HK-2 (cell line): ENCODE data around the gene TAAR5.
"Not testable (repeated sequence)": the region's sequence is repeated elsewhere in the genome, so short reads cannot be mapped to it uniquely, and the experiment has no call there.

Experiments
- DNase-seq: peaks from one replicate; pipeline ENCODE4 v3.0.0-alpha.2; 2018; ENCODE audit not compliant: unreplicated experiment

Gene TAAR5

DNA sequence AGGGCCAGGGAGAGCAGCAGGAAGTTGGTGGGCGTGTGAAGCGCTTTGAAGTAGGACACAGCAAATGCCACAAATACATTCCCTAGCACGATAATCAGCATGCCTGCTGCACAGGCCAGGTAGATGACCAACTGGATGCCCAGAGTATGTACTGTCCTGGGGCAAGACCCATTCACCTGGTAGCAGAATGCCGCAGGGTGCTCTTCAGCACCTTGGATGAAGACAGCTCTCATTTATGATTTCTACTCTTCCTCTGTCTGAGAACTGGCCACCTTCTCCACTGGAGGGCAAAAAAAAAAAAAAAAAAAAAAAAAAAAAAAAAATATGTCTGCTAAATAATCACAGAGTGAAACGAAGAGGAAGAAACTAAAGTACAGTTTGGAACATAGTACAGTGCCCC is at the start of gene TAAR5:
TAAR5 (minus strand) TSS at position 288 of the 400 bp plus-strand sequence; CDS start at position 233, 55 bp downstream.
- DNase-seq = no peak

- DNase-seq = not testable (repeated sequence)
Measured at GRCh38 chr6:132637135-132637534, 47.6 kb upstream of the TAAR5 start.

GRCh38 chr6:132635906-132636305 is 46.4 kb upstream of the TAAR5 start:
- DNase-seq = not testable (repeated sequence)

DNA sequence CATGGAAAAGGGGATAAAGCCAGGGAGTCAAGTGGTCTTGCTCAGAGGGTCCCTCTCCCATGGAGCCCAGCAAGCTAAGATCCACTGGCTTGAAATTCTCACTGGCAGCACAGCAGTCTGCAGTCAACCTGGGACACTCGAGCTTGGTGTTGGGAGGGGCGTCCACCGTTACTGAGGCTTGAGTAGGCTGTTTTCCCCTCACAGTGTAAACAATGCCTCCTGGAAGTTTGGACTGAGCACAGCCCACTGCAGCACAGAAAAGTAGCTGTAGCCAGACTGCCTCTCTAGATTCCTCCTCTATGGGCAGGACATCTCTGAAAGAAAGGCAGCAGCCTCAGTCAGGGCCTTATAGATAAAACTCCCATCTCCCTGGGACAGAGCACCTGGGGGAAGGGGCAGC is 45.7 kb upstream of the TAAR5 start:
- DNase-seq = not testable (repeated sequence)

DNA sequence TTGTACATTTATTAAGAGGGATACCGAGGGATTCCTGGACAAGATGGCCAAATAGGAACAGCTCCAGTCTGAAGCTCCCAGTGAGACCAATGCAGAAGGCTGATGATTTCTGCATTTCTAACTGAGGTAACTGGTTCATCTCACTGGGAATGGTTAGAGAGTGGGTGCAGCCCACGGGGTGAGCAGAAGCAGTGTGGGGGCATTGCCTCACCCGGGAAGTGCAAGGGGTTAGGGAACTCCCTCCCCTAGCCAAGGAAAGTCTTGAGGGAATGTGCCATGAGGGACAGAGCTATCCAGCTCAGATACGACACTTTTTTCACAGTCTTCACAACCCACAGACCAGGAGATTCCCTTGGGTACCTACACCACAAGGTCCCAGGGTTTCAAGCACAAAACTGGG is 45.3 kb upstream of the TAAR5 start:
- no peak for DNase-seq

DNA sequence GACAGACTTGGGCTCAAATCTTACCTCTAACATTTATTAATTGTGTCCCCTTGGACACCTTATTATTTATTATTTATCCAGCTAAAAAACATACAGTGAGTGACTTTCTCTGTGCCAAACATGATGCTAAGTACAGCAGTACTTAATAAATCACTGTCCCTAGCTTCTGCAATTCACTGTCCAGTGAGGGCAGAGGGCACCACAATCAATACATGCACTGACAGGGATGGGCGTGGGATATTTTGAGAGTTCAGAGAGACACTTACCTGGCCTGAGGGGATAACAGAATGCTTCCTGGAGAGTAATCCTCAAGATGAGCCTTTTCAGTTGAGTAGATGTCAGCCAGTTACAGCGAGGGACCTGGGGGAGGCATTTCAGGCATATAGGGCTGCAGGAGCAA is 43.8 kb upstream of the TAAR5 start:
- no peak for DNase-seq

- no peak for DNase-seq
Measured at GRCh38 chr6:132624175-132624574, 34.6 kb upstream of the TAAR5 start, which contains the start of gene TAAR2. Gene TAAR2 (minus strand): TSS chr6:132624275. CDS start chr6:132624275, 0 bp downstream.

DNA sequence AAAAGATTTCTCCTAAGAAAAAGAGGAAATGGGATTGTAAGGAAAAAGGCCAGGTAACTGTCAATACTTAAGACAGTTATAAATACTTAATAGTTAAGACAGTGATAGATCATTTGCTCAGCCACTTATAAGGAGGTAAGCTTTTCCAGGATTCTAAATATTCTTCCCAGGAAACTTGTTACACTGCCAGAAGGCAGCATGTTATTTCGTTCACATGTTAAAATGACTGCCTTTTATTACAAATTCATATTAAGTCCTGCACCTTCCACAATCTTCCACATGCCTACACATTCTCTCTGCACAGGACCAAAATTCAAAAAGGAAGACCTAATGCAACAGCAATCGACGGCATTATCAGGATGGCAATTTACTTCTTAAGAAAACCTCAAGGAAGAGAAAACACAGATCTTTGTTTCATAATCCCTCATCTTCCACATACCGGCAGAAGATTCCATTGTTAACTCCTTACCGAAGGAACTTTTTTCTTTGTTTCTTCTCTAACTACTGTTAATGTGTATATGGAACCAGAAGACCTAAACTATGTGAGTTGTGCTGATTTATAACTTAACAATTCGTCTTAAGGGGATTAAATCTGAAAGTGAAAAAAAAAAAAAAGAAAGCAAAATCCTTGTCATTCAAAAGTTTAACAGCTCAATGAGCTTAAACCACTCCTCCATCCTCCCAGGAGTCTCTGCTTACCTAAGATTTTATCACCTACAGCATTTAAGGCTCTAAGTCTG is 33.7 kb upstream of the TAAR5 start:
- no peak for DNase-seq

- no peak for DNase-seq
Measured at GRCh38 chr6:132616677-132617076, 27.1 kb upstream of the TAAR5 start.

- no peak for DNase-seq
Measured at GRCh38 chr6:132614554-132614953, 25.0 kb upstream of the TAAR5 start.

DNA sequence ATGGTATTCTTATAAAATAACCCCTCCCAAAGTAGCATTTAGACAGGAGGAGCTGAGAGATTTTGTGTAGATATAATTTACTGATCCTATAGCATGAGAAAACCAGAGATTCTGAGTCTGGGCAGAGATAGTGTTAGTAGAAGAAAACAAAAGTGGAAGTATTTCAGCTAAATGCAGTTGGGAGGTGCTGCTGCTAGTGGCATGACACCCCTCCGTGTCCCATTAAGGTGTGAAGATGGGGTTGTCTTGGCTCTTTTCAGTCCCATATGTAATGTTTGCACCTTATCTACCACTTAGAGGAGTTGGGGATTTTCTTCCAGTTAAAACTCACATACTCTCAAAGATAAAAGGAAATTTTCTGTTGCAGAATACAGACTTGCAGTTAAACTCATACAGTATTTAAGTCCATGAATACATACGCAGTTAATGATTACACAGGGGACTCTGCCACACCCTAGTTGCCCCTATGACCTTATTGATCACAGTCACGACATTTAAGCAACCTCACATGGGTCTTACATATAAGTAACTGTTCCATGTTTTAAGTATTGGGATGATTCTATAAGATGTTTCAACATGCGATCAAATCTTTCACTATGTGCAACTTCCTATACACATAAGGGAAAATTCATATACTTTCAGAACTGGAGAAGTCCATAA is 23.0 kb upstream of the TAAR5 start:
- no peak for DNase-seq

DNA sequence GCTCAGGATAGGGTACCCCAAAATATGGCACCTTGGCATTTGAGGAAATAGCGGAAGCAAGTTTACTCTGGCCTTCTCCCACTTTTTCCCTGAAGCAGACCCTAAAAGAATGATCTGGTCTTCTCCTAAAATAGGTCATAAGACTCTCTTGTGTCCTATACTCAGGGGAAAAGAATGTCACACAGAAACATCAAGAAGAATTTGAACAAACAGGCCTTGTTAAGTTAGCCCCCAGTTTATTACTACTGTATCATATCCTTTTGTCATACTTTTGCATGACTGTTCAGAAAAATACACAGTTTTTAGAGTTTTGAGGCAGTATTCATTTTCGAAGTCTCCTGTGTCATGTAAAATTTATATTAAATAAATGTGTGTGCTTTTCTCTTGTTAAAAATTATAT is 22.1 kb upstream of the TAAR5 start:
- DNase-seq = no peak

DNA sequence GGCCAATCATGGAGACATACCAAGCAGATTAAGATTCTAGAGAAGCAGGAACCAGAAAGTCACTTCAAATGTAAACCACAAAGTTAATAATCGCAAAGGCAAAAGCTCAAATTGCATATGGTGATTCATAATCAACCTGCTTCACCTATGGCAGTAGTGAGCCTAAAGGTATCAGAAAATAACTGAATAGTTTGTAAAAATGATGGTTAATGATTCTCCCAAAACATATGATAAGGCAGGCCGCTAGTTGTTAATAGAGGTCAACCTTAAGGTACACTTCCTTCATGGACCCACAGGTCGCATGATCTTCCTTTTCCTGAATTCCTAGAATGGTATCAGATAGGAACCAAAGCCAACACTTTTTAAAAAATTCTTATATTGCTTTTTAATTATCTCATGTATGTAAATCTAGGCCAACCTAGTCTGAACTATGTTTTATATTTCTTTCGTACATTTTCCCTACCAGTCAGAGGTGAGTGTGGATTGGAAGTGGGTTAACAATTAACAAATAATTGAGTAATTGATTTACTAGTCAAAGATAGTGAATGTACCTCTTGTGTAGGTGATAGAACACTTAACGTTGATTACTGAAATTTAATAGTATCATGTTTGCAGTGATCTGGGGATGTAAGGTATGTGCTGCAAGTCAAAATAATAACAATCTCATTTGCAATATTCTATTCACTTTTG is 18.1 kb upstream of the TAAR5 start:
- DNase-seq = no peak

- DNase-seq = no peak
Measured at GRCh38 chr6:132604635-132605152, 15.2 kb upstream of the TAAR5 start.

GRCh38 chr6:132600900-132601299 is 11.4 kb upstream of the TAAR5 start:
- not testable (repeated sequence) for DNase-seq

- no peak for DNase-seq
Measured at GRCh38 chr6:132598473-132598872, 8.9 kb upstream of the TAAR5 start.

GRCh38 chr6:132596201-132596600 is 6.7 kb upstream of the TAAR5 start:
- DNase-seq = no peak

DNA sequence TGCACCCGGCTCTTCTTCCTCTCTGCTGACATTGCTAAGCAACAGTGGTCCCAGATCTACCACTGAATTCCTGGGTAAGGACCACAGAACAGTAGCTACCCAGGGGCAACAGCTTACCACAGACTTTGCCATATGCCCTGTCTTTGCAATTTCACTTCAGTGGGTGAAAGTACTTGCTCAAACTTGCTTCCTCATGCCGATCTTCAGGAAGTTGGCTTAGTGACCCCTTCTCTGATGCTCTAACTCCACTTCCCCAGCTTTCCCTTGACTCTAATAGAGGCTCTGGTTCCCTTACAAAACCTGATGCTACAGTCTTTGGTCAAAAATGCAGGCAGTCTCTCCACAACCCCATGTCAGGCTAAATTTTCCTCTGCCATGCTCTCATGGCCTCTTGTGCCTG is 3.3 kb upstream of the TAAR5 start:
- no peak for DNase-seq

DNA sequence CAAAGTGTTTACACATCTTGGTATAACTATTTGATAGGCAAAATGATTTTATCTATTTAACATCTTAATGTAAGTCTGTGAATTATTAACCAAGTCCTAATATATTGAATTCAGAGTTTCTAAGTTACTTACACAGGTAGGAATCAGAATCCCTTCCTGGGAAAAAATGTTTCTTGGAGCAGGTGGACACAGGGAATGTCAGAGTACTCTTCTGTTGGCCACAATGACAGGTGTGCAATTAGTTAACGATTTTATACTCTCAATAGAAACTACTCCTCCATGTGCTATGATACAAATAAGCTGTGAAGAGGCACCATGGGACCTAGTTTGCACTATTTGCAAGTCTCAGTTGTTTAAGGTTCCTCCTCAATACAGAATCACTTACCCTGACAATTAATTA is 821 bp upstream of the TAAR5 start:
- DNase-seq = no peak

DNA sequence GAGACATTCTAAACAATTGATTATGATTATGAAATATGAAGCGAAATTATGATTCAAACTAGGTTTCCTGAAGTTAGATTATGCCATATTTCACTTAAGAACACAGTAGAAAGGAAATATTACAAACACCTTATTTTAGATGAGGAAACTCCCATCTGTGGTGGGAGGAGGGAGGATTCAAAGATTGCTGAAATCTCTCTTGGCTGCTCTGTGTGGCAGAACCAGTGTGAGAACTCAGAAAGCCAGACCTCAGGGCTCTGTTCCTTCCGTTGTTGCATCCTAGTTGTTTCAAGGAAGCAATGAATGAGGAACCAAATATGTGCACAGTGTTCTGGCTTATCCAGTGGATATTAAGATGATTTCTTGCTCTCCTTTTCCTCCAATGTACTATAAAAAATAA is 2.1 kb downstream of the TAAR5 start:
- DNase-seq = no peak

DNA sequence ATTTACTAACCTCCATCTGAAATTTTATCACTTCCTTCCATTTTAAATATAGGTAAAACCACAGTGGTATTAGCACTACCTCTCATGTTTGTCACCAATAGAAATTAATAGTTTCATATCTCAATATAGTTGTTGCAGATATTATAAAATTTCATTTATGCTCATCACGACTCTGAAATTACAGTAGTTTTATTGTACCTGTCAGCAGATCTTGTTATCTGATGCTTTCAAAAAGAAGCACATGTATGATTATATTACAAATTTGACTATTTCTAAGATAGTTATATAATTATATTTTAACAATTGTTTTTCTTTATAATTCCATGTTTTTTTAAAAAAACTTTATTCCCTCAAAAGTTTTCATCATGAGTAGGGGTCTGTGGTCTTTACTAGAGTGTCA is 4.8 kb downstream of the TAAR5 start:
- DNase-seq = no peak

GRCh38 chr6:132571774-132572173 is 17.8 kb downstream of the TAAR5 start:
- DNase-seq = no peak
